OCI-LY1 (cell line): ENCODE results near the gene SORT1.

Source experiments
- EZH2 ChIP-seq: fragments of 200-600 bp; sonication (generic), shearing (Covaris generic); IDR thresholded peaks from 2 replicates; pipeline ENCODE4 v1.8.0; 2017; ENCODE audit warnings: borderline replicate concordance, mixed run types, mild to moderate bottlenecking, antibody characterized with exemption, low read length, moderate library complexity, mixed read lengths
- TF ChIP-seq, protein P1 (sequence below): fragments of 200-600 bp; sonication (generic), shearing (Covaris generic); IDR thresholded peaks from 2 replicates; pipeline ENCODE4 v1.5.1; 2017; ENCODE audit warnings: mild to moderate bottlenecking, antibody characterized with exemption, low read length, moderate library complexity, mixed read lengths

DNA sequence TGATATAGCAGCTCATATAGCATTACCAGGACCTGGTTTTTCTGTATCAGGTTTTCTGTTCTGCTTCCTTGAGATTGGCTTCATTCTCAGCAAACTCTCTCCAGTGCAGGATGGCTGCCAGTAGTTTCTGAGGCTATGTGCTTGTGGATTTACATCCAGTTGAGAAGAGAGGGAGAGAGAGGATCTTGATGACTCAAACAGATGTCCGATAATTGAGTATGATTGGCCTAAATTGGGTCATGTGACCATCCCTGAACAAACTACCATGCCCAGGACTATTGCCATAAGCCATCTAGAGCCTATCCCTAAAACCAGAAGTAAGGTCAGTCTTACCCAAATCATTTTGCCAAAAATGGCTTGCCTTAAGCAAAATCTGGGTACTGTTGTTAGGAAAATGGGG is 46.6 kb upstream of the SORT1 start:
- TF ChIP-seq, protein P1, sequence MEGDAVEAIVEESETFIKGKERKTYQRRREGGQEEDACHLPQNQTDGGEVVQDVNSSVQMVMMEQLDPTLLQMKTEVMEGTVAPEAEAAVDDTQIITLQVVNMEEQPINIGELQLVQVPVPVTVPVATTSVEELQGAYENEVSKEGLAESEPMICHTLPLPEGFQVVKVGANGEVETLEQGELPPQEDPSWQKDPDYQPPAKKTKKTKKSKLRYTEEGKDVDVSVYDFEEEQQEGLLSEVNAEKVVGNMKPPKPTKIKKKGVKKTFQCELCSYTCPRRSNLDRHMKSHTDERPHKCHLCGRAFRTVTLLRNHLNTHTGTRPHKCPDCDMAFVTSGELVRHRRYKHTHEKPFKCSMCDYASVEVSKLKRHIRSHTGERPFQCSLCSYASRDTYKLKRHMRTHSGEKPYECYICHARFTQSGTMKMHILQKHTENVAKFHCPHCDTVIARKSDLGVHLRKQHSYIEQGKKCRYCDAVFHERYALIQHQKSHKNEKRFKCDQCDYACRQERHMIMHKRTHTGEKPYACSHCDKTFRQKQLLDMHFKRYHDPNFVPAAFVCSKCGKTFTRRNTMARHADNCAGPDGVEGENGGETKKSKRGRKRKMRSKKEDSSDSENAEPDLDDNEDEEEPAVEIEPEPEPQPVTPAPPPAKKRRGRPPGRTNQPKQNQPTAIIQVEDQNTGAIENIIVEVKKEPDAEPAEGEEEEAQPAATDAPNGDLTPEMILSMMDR: no peak
- TF ChIP-seq EZH2: no peak
